22Rv1 (cell line): Measurements from ENCODE around the gene ZNF32.

ENCODE experiments used
- CTCF ChIP-seq: fragments of 450-650 bp; IDR thresholded peaks from 2 replicates; pipeline ENCODE4 v1.5.1; 2017; ENCODE audit warnings: mild to moderate bottlenecking
- ZFX ChIP-seq: fragments of 450-650 bp; IDR thresholded peaks from 2 replicates; pipeline ENCODE4 v1.6.1; 2017; ENCODE audit warnings: antibody characterized with exemption, borderline replicate concordance

DNA sequence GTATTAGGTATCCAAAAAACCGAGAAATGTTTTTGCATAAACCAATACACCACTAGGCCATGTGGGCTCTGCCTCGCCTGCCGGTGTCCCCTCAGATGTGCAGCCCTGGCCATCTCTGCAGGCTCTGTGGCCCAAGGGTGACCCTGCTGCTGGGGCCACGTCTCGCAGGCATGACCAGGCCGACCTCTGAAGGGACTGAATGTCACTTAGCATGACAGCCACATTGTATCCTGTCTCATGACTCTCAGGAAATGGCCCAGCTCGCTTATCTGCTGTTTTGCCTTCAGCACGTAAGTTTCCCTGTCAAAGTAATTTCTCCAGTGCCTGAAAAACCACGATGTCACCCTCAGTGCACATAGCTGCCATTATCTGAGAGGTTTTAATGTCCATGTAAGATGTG, 49.5 kb upstream of the ZNF32 start:
- no peak for TF ChIP-seq CTCF
- no peak for TF ChIP-seq ZFX
